Immature natural killer cell (primary cell): ENCODE data around the gene CHD9. TPM values are rescaled to one million over a fixed set of nuclear protein-coding genes. Genes with fewer than 3 reads are reported as not detected.

Experiments used
- DNase-seq, 3 donors: peaks; one replicate each; pipeline ENCODE4 v3.0.0; 2022; ENCODE audit warnings: mixed read lengths in 1 of 3
- H3K27ac Mint-ChIP-seq, 6 donors: one replicate each; pipeline ENCODE4 v1.8.0; 2020; ENCODE audit warnings: mixed read lengths in 6 of 6, mild to moderate bottlenecking in 5 of 6, inconsistent platforms in 4 of 6, moderate library complexity in 3 of 6
- H3K27me3 Mint-ChIP-seq, 3 donors: one replicate each; pipeline ENCODE4 v1.8.0; 2020 to 2021; ENCODE audit warnings: low read depth in 3 of 3, mild to moderate bottlenecking in 3 of 3, mixed read lengths in 3 of 3, moderate library complexity in 3 of 3, inconsistent platforms in 1 of 3
- H3K36me3 Mint-ChIP-seq, 3 donors: one replicate each; pipeline ENCODE4 v1.8.0; 2020; ENCODE audit warnings: mixed read lengths in 3 of 3, inconsistent platforms in 2 of 3, mild to moderate bottlenecking in 2 of 3
- H3K4me1 Mint-ChIP-seq, 2 donors: one replicate each; pipeline ENCODE4 v1.8.0; 2020; ENCODE audit warnings: inconsistent platforms in 2 of 2, mild to moderate bottlenecking in 2 of 2, mixed read lengths in 2 of 2, moderate library complexity in 1 of 2
- H3K4me3 Mint-ChIP-seq, 5 donors: one replicate each; pipeline ENCODE4 v1.8.0; 2020; ENCODE audit warnings: mild to moderate bottlenecking in 5 of 5, mixed read lengths in 5 of 5, inconsistent platforms in 3 of 5, moderate library complexity in 3 of 5
- H3K9me3 Mint-ChIP-seq, 6 donors: one replicate each; pipeline ENCODE4 v1.8.0; 2020; ENCODE audit warnings: mild to moderate bottlenecking in 6 of 6, mixed read lengths in 6 of 6, inconsistent platforms in 4 of 6, moderate library complexity in 3 of 6
- polyA plus RNA-seq, 3 donors: library from polyadenylated mRNA; unstranded; fragments of 300-500 nt; fragmentation: Illumina TruSeq; gene quantifications; one replicate each; pipeline ENCODE4 v1.2.3, GENCODE V29; 2021

The CHD9 gene
- polyA plus RNA-seq, 3 donors from 2014 or later: 47.1 to 68.6 (median 48.5) TPM

DNA sequence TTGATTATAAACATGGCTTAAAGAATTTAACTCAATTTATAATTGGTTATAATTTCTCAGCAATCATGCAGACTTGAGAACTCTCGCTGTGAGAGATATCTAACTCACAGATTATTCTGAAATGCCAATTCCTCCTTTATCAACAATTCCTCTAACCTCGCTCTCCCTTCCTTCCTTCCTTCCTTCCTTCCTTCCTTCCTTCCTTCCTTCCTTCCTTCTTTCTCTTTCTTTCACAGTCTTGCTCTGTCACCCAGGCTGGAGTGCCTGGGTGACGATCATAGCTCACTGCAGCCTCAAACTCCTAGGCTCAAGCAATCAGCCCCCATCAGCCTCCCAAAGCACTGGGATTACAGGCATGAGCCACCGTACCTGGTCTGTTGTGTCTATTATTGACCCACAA lies 42.4 kb downstream of the CHD9 start:
- Mint-ChIP-seq H3K9me3 (no peaks in the 10 kb centered on the region), H3K4me1 (peaks cover 56 to 69% of the 10 kb centered on the region in 2 donors), H3K27ac (peak overlapping the region in 3 of 6 donors; percentile 3 to 64 (median 53)), H3K36me3 (no peaks in the 10 kb centered on the region), H3K4me3 (peak overlapping the region in 1 of 5 donors; percentile 36), H3K27me3 (peaks cover 2 to 13% (median 6%) of the 10 kb centered on the region in 3 donors)
- no peak for DNase-seq

DNA sequence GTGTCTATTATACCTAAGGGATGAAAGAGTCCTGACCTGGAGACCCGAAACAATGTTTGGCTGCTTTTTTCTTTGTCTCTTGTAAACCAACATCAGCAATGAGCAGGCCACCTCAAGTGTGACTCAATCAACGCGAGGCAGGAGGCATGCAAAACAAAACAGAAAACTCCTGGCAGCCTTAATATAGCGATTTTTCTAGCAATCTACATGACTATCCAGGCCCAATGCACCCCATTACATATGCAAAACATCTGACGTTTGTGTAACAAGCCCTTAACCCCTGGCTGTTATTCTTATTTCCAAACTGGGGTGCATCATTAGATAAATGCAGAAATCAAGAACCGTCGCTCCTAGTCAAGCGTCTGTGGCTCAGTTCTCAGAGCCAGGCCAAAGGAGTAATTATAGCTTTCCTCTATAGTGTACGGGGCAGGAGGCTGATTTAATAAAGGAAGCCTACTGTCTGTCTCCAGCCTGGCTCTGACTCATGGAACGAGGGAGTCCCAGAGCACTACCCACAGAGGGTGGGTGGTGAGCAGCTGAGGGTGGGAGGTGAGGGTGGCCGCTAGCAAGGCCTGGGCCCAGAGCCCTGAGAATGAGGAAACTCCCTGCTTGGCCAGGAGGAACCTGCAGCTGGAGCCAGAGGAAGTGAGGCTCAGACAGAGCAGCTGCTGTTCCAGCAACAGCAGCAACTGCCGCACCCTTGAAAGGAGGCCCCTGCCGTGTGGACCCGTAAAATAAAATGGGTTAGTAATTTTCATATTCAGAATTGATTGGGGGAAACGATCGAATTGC lies 43.9 kb downstream of the CHD9 start:
- H3K27me3 Mint-ChIP-seq: peaks cover 2 to 13% (median 6%) of the 10 kb centered on the region in 3 donors
- H3K27ac Mint-ChIP-seq: peak overlapping the region; percentile 85 to 96 (median 93)
- peak; percentile 63 to 66 (median 65) for DNase-seq
- peaks cover 46 to 58% of the 10 kb centered on the region in 2 donors for H3K4me1 Mint-ChIP-seq
- peak overlapping the region; percentile 75 to 93 (median 81) for H3K4me3 Mint-ChIP-seq
- H3K36me3 Mint-ChIP-seq: no peaks in the 10 kb centered on the region
- no peaks in the 10 kb centered on the region for H3K9me3 Mint-ChIP-seq

GRCh38 chr16:53099318-53100130 lies 44.7 kb downstream of the CHD9 start:
- peak overlapping the region; percentile 85 to 96 (median 93) for H3K27ac Mint-ChIP-seq
- peak overlapping the region; percentile 75 to 93 (median 81) for H3K4me3 Mint-ChIP-seq
- peak in 2 of 3 donors; percentile 65 to 68 for DNase-seq
- no peaks in the 10 kb centered on the region for H3K9me3 Mint-ChIP-seq
- H3K36me3 Mint-ChIP-seq: no peaks in the 10 kb centered on the region
- H3K27me3 Mint-ChIP-seq: peaks cover 2 to 13% (median 4%) of the 10 kb centered on the region in 3 donors
- peaks cover 38 to 50% of the 10 kb centered on the region in 2 donors for H3K4me1 Mint-ChIP-seq

GRCh38 chr16:53100131-53100748 lies 45.4 kb downstream of the CHD9 start:
- peak overlapping the region; percentile 65 to 87 (median 80) for H3K4me3 Mint-ChIP-seq
- peaks cover 33 to 43% of the 10 kb centered on the region in 2 donors for H3K4me1 Mint-ChIP-seq

GRCh38 chr16:53100889-53101288 lies 46.1 kb downstream of the CHD9 start:
- H3K4me3 Mint-ChIP-seq: peak overlapping the region; percentile 65 to 87 (median 80)
- no peaks in the 10 kb centered on the region for H3K9me3 Mint-ChIP-seq
- H3K27ac Mint-ChIP-seq: peak overlapping the region in 4 of 6 donors; percentile 49 to 96 (median 94)
- H3K4me1 Mint-ChIP-seq: peaks cover 33 to 38% of the 10 kb centered on the region in 2 donors
- H3K27me3 Mint-ChIP-seq: peaks cover 2 to 13% (median 4%) of the 10 kb centered on the region in 3 donors
- no peak for DNase-seq
- no peaks in the 10 kb centered on the region for H3K36me3 Mint-ChIP-seq

More at GRCh38 chr16:53100131-53100748, 45.4 kb downstream of the CHD9 start:
- no peak for DNase-seq
- Mint-ChIP-seq H3K27me3 (peaks cover 2 to 13% (median 4%) of the 10 kb centered on the region in 3 donors), H3K27ac (peak overlapping the region; percentile 55 to 96 (median 84)), H3K36me3 (no peaks in the 10 kb centered on the region), H3K9me3 (no peaks in the 10 kb centered on the region)

- peaks cover 2 to 10% (median 4%) of the 10 kb centered on the region in 3 donors for H3K27me3 Mint-ChIP-seq
- no peak for DNase-seq
- no peaks in the 10 kb centered on the region for H3K36me3 Mint-ChIP-seq
- H3K27ac Mint-ChIP-seq: no peak overlapping the region
- H3K4me1 Mint-ChIP-seq: peaks cover 22 to 23% of the 10 kb centered on the region in 2 donors
- H3K9me3 Mint-ChIP-seq: no peaks in the 10 kb centered on the region
- no peak overlapping the region for H3K4me3 Mint-ChIP-seq
These were observed 49.0 kb downstream of the CHD9 start for GRCh38 chr16:53103811-53104210.

DNA sequence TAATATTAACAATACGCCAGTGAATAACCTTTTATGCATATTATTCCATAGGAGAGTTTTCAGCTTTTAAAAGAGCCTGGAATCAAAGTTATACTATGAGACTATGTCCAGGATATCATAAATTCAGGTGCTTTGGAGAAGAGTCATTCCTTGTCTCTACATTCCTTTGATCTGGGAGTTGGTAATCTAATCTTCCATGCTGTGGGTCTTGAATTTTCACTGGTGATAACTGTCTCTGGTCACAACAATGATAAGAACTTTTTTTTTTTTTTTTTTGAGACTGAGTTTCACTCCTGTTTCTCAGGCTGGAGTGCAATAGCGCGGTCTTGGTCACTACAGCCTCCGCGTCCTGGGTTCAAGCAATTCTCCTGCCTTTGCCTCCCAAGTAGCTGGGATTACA lies 50.8 kb downstream of the CHD9 start:
- Mint-ChIP-seq H3K36me3 (no peaks in the 10 kb centered on the region), H3K27me3 (peaks cover 0 to 2% (median 2%) of the 10 kb centered on the region in 3 donors), H3K9me3 (no peaks in the 10 kb centered on the region), H3K4me1 (peaks cover 5 to 6% of the 10 kb centered on the region in 2 donors), H3K27ac (no peak overlapping the region), H3K4me3 (no peak overlapping the region)
- no peak for DNase-seq

GRCh38 chr16:53111078-53111791 lies 56.4 kb downstream of the CHD9 start:
- Mint-ChIP-seq H3K27me3 (no peaks in the 10 kb centered on the region), H3K27ac (peak overlapping the region in 1 of 6 donors; percentile 48), H3K9me3 (no peaks in the 10 kb centered on the region), H3K36me3 (no peaks in the 10 kb centered on the region), H3K4me1 (no peaks in the 10 kb centered on the region), H3K4me3 (no peak overlapping the region)
- no peak for DNase-seq

- Mint-ChIP-seq H3K9me3 (no peaks in the 10 kb centered on the region), H3K4me1 (no peaks in the 10 kb centered on the region), H3K36me3 (no peaks in the 10 kb centered on the region), H3K4me3 (no peak overlapping the region), H3K27ac (peak overlapping the region in 3 of 6 donors; percentile 2 to 50 (median 16)), H3K27me3 (no peaks in the 10 kb centered on the region)
- no peak for DNase-seq
These were observed 57.2 kb downstream of the CHD9 start for GRCh38 chr16:53112015-53112414.

- no peaks in the 10 kb centered on the region for H3K27me3 Mint-ChIP-seq
- H3K4me3 Mint-ChIP-seq: no peak overlapping the region
- no peaks in the 10 kb centered on the region for H3K9me3 Mint-ChIP-seq
- no peaks in the 10 kb centered on the region for H3K36me3 Mint-ChIP-seq
- H3K4me1 Mint-ChIP-seq: no peaks in the 10 kb centered on the region
- no peak overlapping the region for H3K27ac Mint-ChIP-seq
- no peak for DNase-seq
These were observed 60.3 kb downstream of the CHD9 start for GRCh38 chr16:53115047-53115446.

DNA sequence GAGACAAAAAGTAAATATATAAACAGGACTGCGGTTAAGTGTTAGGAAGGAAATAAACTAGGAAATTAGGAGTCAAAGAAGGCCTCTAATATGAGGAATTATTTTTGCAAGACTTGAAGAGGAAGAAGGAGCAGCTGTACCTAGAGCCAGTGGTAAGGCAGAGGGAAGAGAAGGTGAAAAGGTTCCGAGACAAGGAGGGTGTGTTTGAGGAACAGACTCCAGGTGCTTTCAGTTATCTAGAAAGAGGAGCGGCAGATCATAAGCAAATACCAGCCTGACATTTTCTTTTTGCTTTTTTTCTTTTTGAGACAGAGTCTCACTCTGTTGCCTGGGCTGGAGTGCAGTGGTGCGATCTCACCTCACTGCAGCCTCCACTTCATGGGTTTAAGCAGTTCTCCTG lies 61.0 kb downstream of the CHD9 start:
- DNase-seq: no peak
- Mint-ChIP-seq H3K4me3 (no peak overlapping the region), H3K36me3 (no peaks in the 10 kb centered on the region), H3K27me3 (no peaks in the 10 kb centered on the region), H3K27ac (no peak overlapping the region), H3K4me1 (no peaks in the 10 kb centered on the region), H3K9me3 (no peaks in the 10 kb centered on the region)

- peaks cover 3 to 5% of the 10 kb centered on the region in 2 donors for H3K4me1 Mint-ChIP-seq
- no peak overlapping the region for H3K4me3 Mint-ChIP-seq
- H3K27me3 Mint-ChIP-seq: peaks cover 0 to 3% (median 1%) of the 10 kb centered on the region in 3 donors
- DNase-seq: no peak
- H3K36me3 Mint-ChIP-seq: peaks cover 0 to 4% (median 3%) of the 10 kb centered on the region in 3 donors
- H3K27ac Mint-ChIP-seq: peak overlapping the region in 2 of 6 donors; percentile 14 to 72
- no peaks in the 10 kb centered on the region for H3K9me3 Mint-ChIP-seq
These were observed 66.3 kb downstream of the CHD9 start for GRCh38 chr16:53121043-53121620.

- no peak for DNase-seq
- Mint-ChIP-seq H3K27ac (peak overlapping the region in 3 of 6 donors; percentile 14 to 72 (median 35)), H3K4me3 (no peak overlapping the region), H3K9me3 (no peaks in the 10 kb centered on the region), H3K27me3 (peaks cover 0 to 3% (median 1%) of the 10 kb centered on the region in 3 donors), H3K36me3 (peaks cover 0 to 4% (median 3%) of the 10 kb centered on the region in 3 donors), H3K4me1 (peaks cover 3 to 5% of the 10 kb centered on the region in 2 donors)
These were observed 66.9 kb downstream of the CHD9 start for GRCh38 chr16:53121661-53122060.
